Thyroid gland (tissue), 4 donors: ENCODE results near the gene PRCP. TPM values are rescaled to one million over a fixed set of nuclear protein-coding genes. Genes with fewer than 3 reads are reported as not detected.

Experiments used
- DNase-seq, 2 donors: peaks; one replicate each; pipeline ENCODE4 v3.0.0-alpha.2; 2019
- H3K27ac ChIP-seq, 3 donors: fragments of 200-600 bp; sonication (generic); 1 replicate in 2 of 3; 2 replicates in 1 of 3; pipeline ENCODE4 v1.5.1; 2016 to 2019; ENCODE audit warnings: mild to moderate bottlenecking in 1 of 3, moderate library complexity in 1 of 3
- H3K27me3 ChIP-seq: fragments of 200-600 bp; sonication (generic); one replicate; pipeline ENCODE4 v1.5.1; 2019
- H3K36me3 ChIP-seq, 2 donors: fragments of 200-600 bp; sonication (generic); one replicate each; pipeline ENCODE4 v1.5.1; 2016 to 2019
- H3K4me1 ChIP-seq, 2 donors: fragments of 200-600 bp; sonication (generic); one replicate each; pipeline ENCODE4 v1.5.1; 2017 to 2019
- H3K4me3 ChIP-seq, 3 donors: fragments of 200-600 bp; sonication (generic); replicated peaks in 1 of 3; 1 replicate in 2 of 3; 2 replicates in 1 of 3; pipeline ENCODE4 v1.5.1; 2016; ENCODE audit warnings: mild to moderate bottlenecking in 1 of 3
- H3K9me3 ChIP-seq: fragments of 200-600 bp; sonication (generic); one replicate; pipeline ENCODE4 v1.5.1; 2017
- CTCF ChIP-seq, 6 experiments: fragments of 200-600 bp in 3 of 6; fragments of 450-650 bp in 3 of 6; sonication (generic) in 3 of 6; IDR thresholded peaks; one replicate each; pipeline ENCODE4 v1.5.1; 2016 to 2019; ENCODE audit warnings: antibody characterized with exemption in 6 of 6, mild to moderate bottlenecking in 2 of 6, inconsistent platforms in 1 of 6, moderate library complexity in 1 of 6
- POLR2A ChIP-seq, 2 donors: fragments of 450-650 bp; IDR thresholded peaks; one replicate each; pipeline ENCODE4 v1.6.1; 2017; ENCODE audit warnings: antibody characterized with exemption in 2 of 2, mild to moderate bottlenecking in 2 of 2, moderate library complexity in 1 of 2
- WGBS, 2 donors: methylation state at CpG; one replicate each; pipeline ENCODE4 v1.1.5; 2017; 5-methylcytosine and 5-hydroxymethylcytosine counted together
- intact Hi-C: fragments of 100-400 bp; cut with DNase I; formaldehyde crosslinking; loops from one replicate; pipeline ENCODE4 v1.15.1; 2023
- total RNA-seq, 4 donors: library from RNA; depleted of rRNA; stranded (reverse); fragments of >200 nt; gene quantifications; one replicate each; pipeline ENCODE4 v1.2.3, GENCODE V29; 2016

PRCP gene
- total RNA-seq, 4 donors from 2014 or later, result 59.1 to 122 (median 81.1) TPM

- no peaks in the 10 kb centered on the region for H3K27me3 ChIP-seq
- no peak for TF ChIP-seq POLR2A (IDR thresholded peaks at IDR 0.05)
- TF ChIP-seq CTCF (IDR thresholded peaks at IDR 0.05), result no peak
- no peak overlapping the region for H3K27ac ChIP-seq
- WGBS, 2 donors, result 85 to 99% methylated on average over 2 of the region's 2 CpGs
- H3K36me3 ChIP-seq, result no peaks in the 10 kb centered on the region
- DNase-seq, result no peak
- no peaks in the 10 kb centered on the region for H3K9me3 ChIP-seq
- no peak overlapping the region for H3K4me3 ChIP-seq
- intact Hi-C loops, result loop anchor here (5.0 kb wide), 1 partner anchor 145 kb away; no protein-coding TSS in a partner anchor
- peaks cover 12 to 20% of the 10 kb centered on the region in 2 donors for H3K4me1 ChIP-seq
Observed at GRCh38 chr11:82862379-82862778, 37.9 kb downstream of the PRCP start.

- WGBS, 2 donors, result 93 to 94% methylated on average over 2 of the region's 2 CpGs
- no peaks in the 10 kb centered on the region for H3K9me3 ChIP-seq
- H3K27me3 ChIP-seq, result no peaks in the 10 kb centered on the region
- H3K4me1 ChIP-seq, result peaks cover 12 to 18% of the 10 kb centered on the region in 2 donors
- no peak overlapping the region for H3K4me3 ChIP-seq
- no peak overlapping the region for H3K27ac ChIP-seq
- no peaks in the 10 kb centered on the region for H3K36me3 ChIP-seq
- TF ChIP-seq CTCF (IDR thresholded peaks at IDR 0.05) (no peak), POLR2A (IDR thresholded peaks at IDR 0.05) (no peak)
- DNase-seq, result no peak
- intact Hi-C loops, result loop anchor here (5.0 kb wide), 1 partner anchor 142 kb away; no protein-coding TSS in a partner anchor
Observed at GRCh38 chr11:82859750-82860149, 40.5 kb downstream of the PRCP start.

GRCh38 chr11:82858556-82859091 lies 41.6 kb downstream of the PRCP start:
- Histone ChIP-seq H3K4me3 (no peak overlapping the region), H3K27me3 (no peaks in the 10 kb centered on the region), H3K27ac (no peak overlapping the region), H3K4me1 (peaks cover 3 to 7% of the 10 kb centered on the region in 2 donors), H3K9me3 (no peaks in the 10 kb centered on the region), H3K36me3 (no peaks in the 10 kb centered on the region)
- TF ChIP-seq POLR2A (IDR thresholded peaks at IDR 0.05) (no peak), CTCF (IDR thresholded peaks at IDR 0.05) (no peak)
- DNase-seq, result no peak
- intact Hi-C loops, result no loop called here
- 78 to 79% methylated on average over 1 of the region's 1 CpG for WGBS, 2 donors

- Histone ChIP-seq H3K36me3 (no peaks in the 10 kb centered on the region), H3K4me1 (peaks cover 0 to 7% of the 10 kb centered on the region in 2 donors), H3K27ac (no peak overlapping the region), H3K4me3 (no peak overlapping the region), H3K9me3 (no peaks in the 10 kb centered on the region), H3K27me3 (no peaks in the 10 kb centered on the region)
- TF ChIP-seq CTCF (IDR thresholded peaks at IDR 0.05), result no peak
- TF ChIP-seq POLR2A (IDR thresholded peaks at IDR 0.05), result no peak
- DNase-seq, result no peak
- intact Hi-C loops, result no loop called here
- whole genome bisulfite sequencing, 2 donors, result 89 to 90% methylated on average over 2 of the region's 2 CpGs
Observed at GRCh38 chr11:82858133-82858532, 42.1 kb downstream of the PRCP start.

GRCh38 chr11:82857145-82857544 lies 43.1 kb downstream of the PRCP start:
- DNase-seq, result no peak
- no peaks in the 10 kb centered on the region for H3K9me3 ChIP-seq
- H3K4me1 ChIP-seq, result peaks cover 0 to 7% of the 10 kb centered on the region in 2 donors
- H3K36me3 ChIP-seq, result no peaks in the 10 kb centered on the region
- H3K27ac ChIP-seq, result no peak overlapping the region
- TF ChIP-seq POLR2A (IDR thresholded peaks at IDR 0.05) (no peak), CTCF (IDR thresholded peaks at IDR 0.05) (no peak)
- H3K27me3 ChIP-seq, result no peaks in the 10 kb centered on the region
- H3K4me3 ChIP-seq, result no peak overlapping the region
- WGBS, 2 donors, result 98 to 100% methylated on average over 2 of the region's 2 CpGs
- intact Hi-C loops, result no loop called here
